ENCODE results near the gene C11orf91.

Gene C11orf91

DNA sequence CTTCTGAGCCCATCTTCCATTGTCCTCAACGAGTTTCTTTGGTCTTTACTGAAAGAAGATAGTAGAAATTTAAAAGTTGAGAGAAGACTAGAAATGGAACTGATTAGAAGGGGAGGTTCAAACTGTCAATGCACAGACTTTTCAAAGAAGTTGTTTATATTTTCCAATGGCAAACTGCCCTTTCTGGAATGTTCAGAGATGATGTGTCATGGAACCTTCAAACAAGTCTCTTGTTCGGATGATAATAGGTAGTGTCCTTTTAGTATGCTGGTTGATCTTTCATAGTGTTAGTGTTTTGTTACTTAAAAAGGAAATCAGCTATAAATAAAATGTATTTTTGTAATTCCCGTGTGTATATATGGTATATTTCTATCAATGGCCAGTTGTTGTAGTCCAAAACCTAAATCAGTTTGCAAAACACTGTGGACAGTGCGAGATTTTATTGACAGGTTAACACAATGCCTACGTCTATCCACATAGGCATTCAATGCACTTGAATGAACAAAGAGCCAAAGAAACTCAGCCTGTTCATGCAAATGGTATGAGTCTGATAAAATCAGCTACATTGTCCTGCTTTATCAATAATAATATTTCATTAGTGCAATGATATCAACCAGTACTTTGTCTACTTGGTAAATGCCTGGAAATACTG lies 30.9 kb downstream of the C11orf91 start:
- no peak for TF ChIP-seq CTCF (IDR thresholded peaks at IDR 0.05; ENCODE audit: low read depth, low read length, missing control alignments)
- no peak overlapping the region for H3K4me3 ChIP-seq (replicated peaks; ENCODE audit: low read depth, low read length)
- no peak for DNase-seq (ENCODE audit: extremely low read depth, low read depth)

DNA sequence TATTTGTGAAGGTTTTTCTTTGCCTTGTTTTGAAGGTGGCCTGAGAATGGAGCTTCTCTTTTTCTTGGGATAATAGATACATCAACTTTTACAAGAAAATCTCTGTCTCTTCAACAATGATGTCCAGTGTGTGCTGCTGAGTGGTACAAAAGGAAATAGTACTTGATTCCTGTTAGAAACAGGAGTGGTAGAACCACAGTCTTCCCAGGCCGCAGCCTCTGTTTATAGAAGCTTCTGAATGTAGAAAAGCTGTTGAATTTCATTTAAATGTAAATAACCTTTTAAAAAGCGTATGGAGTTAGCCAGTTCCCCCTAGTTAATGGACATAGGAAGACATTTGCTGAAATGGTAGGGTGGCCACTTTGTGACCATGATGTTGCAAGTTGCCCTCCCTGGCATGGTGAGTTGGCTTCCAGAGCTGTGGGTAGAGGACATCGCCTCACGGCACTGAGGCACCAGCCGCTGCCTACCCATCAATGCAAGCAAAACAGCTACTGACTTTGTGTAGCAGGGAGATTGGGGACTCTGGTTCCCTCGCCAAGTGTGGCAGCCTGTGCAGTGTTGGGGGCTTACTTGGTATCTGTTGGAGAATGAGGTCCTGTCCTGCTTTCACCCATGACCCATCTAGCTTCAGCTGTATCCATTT lies 31.6 kb downstream of the C11orf91 start:
- no peak for DNase-seq (ENCODE audit: extremely low read depth, low read depth)
- H3K4me3 ChIP-seq (replicated peaks; ENCODE audit: low read depth, low read length): no peak overlapping the region
- no peak for TF ChIP-seq CTCF (IDR thresholded peaks at IDR 0.05; ENCODE audit: low read depth, low read length, missing control alignments)

- no peak overlapping the region for H3K4me3 ChIP-seq (replicated peaks; ENCODE audit: low read depth, low read length)
- no peak for DNase-seq (ENCODE audit: extremely low read depth, low read depth)
- no peak for TF ChIP-seq CTCF (IDR thresholded peaks at IDR 0.05; ENCODE audit: low read depth, low read length, missing control alignments)
These were observed 32.2 kb downstream of the C11orf91 start for GRCh38 chr11:33668468-33668825.

GRCh38 chr11:33667819-33668467 lies 32.7 kb downstream of the C11orf91 start:
- TF ChIP-seq CTCF (IDR thresholded peaks at IDR 0.05; ENCODE audit: low read depth, low read length, missing control alignments): no peak
- DNase-seq (ENCODE audit: extremely low read depth, low read depth): no peak
- H3K4me3 ChIP-seq (replicated peaks; ENCODE audit: low read depth, low read length): no peak overlapping the region

GRCh38 chr11:33665350-33666106 lies 35.1 kb downstream of the C11orf91 start:
- no peak overlapping the region for H3K4me3 ChIP-seq (replicated peaks; ENCODE audit: low read depth, low read length)
- DNase-seq (ENCODE audit: extremely low read depth, low read depth): no peak
- TF ChIP-seq CTCF (IDR thresholded peaks at IDR 0.05; ENCODE audit: low read depth, low read length, missing control alignments): no peak

- no peak for TF ChIP-seq CTCF (IDR thresholded peaks at IDR 0.05; ENCODE audit: low read depth, low read length, missing control alignments)
- DNase-seq (ENCODE audit: extremely low read depth, low read depth): no peak
- no peak overlapping the region for H3K4me3 ChIP-seq (replicated peaks; ENCODE audit: low read depth, low read length)
These were observed 35.8 kb downstream of the C11orf91 start for GRCh38 chr11:33664827-33665226.
